Gastroesophageal sphincter (tissue), 4 donors: ENCODE results near the gene PRR20G. TPM values are rescaled to one million over a fixed set of nuclear protein-coding genes. Genes with fewer than 3 reads are reported as not detected.

Source experiments
- ATAC-seq: fragments of 150-250 bp; one replicate; pipeline ENCODE4 v1.9.1; 2016; ENCODE audit warnings: mild to moderate bottlenecking, moderate library complexity
- H3K27ac ChIP-seq, 4 donors: fragments of 200-600 bp; sonication (generic) in 3 of 4; 1 replicate in 3 of 4; 2 replicates in 1 of 4; pipeline ENCODE4 v1.5.1; 2016 to 2019
- H3K27me3 ChIP-seq: fragments of 200-600 bp; sonication (generic); one replicate; pipeline ENCODE4 v1.5.1; 2019
- H3K36me3 ChIP-seq, 2 donors: fragments of 200-600 bp; sonication (generic); one replicate each; pipeline ENCODE4 v1.5.1; 2019; ENCODE audit warnings: control low read depth in 1 of 2
- H3K4me1 ChIP-seq, 3 donors: fragments of 200-600 bp; sonication (generic); 1 replicate in 2 of 3; 2 replicates in 1 of 3; pipeline ENCODE4 v1.5.1; 2016 to 2019; ENCODE audit warnings: control low read depth in 2 of 3
- H3K4me3 ChIP-seq, 2 donors: fragments of 200-600 bp; sonication (generic); one replicate each; pipeline ENCODE4 v1.5.1; 2019; ENCODE audit warnings: mild to moderate bottlenecking in 1 of 2, moderate library complexity in 1 of 2
- H3K9me3 ChIP-seq, 3 donors: fragments of 200-600 bp; sonication (generic); one replicate each; pipeline ENCODE4 v1.5.1; 2017 to 2019; ENCODE audit warnings: control low read depth in 2 of 3
- CTCF ChIP-seq, 4 experiments: fragments of 200-600 bp in 2 of 4; fragments of 450-650 bp in 2 of 4; sonication (generic) in 1 of 4; IDR thresholded peaks; one replicate each; pipeline ENCODE4 v1.5.1; 2017 to 2019; ENCODE audit warnings: antibody characterized with exemption in 4 of 4, mild to moderate bottlenecking in 2 of 4, moderate library complexity in 2 of 4
- EP300 ChIP-seq: sonication (generic); formaldehyde crosslinking; IDR thresholded peaks from one replicate; pipeline ENCODE4 v1.6.1; 2017; ENCODE audit warnings: antibody characterized with exemption, mild to moderate bottlenecking
- POLR2A ChIP-seq, 2 donors: fragments of 450-650 bp; IDR thresholded peaks; one replicate each; pipeline ENCODE4 v1.6.1; 2017; ENCODE audit warnings: antibody characterized with exemption in 2 of 2, mild to moderate bottlenecking in 2 of 2, moderate library complexity in 1 of 2
- POLR2AphosphoS5 ChIP-seq: sonication (generic); formaldehyde crosslinking; IDR thresholded peaks from one replicate; pipeline ENCODE4 v1.6.1; 2017; ENCODE audit warnings: antibody characterized with exemption
- WGBS, 2 donors: methylation state at CpG; one replicate each; pipeline ENCODE4 v1.1.5; 2018; ENCODE audit warnings: low coverage in 1 of 2; 5-methylcytosine and 5-hydroxymethylcytosine counted together
- total RNA-seq, 4 donors: library from RNA; depleted of rRNA; stranded (reverse); fragments of >200 nt; gene quantifications; one replicate each; pipeline ENCODE4 v1.1.0, GENCODE V29; 2016

Gene PRR20G
- total RNA-seq, 4 donors from 2014 or later, result not detected

DNA sequence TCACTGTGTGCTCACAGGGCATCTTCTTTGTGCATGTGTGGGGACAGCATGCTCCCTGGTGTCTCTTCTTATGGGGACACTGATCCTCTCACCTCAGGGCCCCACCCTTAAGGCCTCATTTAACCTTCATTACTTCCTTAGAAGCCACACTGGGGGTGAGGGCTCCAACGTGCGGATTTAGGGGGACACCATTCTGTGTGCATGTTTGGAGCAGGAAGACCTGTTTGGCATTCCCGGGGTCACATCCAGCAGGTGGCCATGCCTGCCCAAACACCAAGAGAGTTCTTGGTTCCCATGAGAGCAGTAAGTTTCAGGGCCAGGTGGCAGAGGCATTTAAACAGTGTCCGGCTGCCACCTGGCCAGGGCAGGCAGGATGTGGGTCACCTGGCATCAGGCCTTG is 24.8 kb downstream of the PRR20G start:
- H3K4me3 ChIP-seq, result no peak overlapping the region

GRCh38 chr3:127262533-127262932 is 25.3 kb downstream of the PRR20G start:
- H3K4me3 ChIP-seq, result no peak overlapping the region
- no peak for TF ChIP-seq CTCF (IDR thresholded peaks at IDR 0.05)
- TF ChIP-seq EP300, result no peak
- TF ChIP-seq POLR2A (IDR thresholded peaks at IDR 0.05), result no peak
- TF ChIP-seq POLR2AphosphoS5, result no peak
- 90% methylated on average over 2 of the region's 3 CpGs; no CpG with 5 or more reads in 1 of the 2 donors for WGBS, 2 donors
- no peaks in the 10 kb centered on the region for H3K36me3 ChIP-seq
- no peak for ATAC-seq
- H3K9me3 ChIP-seq, result peaks cover 0 to under 1% (median 0%) of the 10 kb centered on the region in 3 donors
- peaks cover 19% of the 10 kb centered on the region for H3K27me3 ChIP-seq
- H3K27ac ChIP-seq, result no peak overlapping the region
- no peaks in the 10 kb centered on the region for H3K4me1 ChIP-seq

More for the DNA sequence above, 24.8 kb downstream of the PRR20G start:
- H3K9me3 ChIP-seq, result peaks cover 0 to 5% (median 0%) of the 10 kb centered on the region in 3 donors
- H3K36me3 ChIP-seq, result no peaks in the 10 kb centered on the region
- no peaks in the 10 kb centered on the region for H3K4me1 ChIP-seq
- TF ChIP-seq CTCF (IDR thresholded peaks at IDR 0.05) (no peak), POLR2A (IDR thresholded peaks at IDR 0.05) (no peak), EP300 (no peak), POLR2AphosphoS5 (no peak)
- no CpG with 5 or more reads among the region's 4 CpGs for WGBS, 2 donors
- H3K27ac ChIP-seq, result no peak overlapping the region
- no peak for ATAC-seq
- H3K27me3 ChIP-seq, result peaks cover 22% of the 10 kb centered on the region

GRCh38 chr3:127261925-127262324 is 25.9 kb downstream of the PRR20G start:
- 78 to 83% methylated on average over 3 to 4 of the region's 7 CpGs for WGBS, 2 donors
- H3K4me3 ChIP-seq, result no peak overlapping the region
- no peaks in the 10 kb centered on the region for H3K4me1 ChIP-seq
- no peak for ATAC-seq
- H3K27me3 ChIP-seq, result peaks cover 14% of the 10 kb centered on the region
- no peaks in the 10 kb centered on the region for H3K36me3 ChIP-seq
- H3K9me3 ChIP-seq, result no peaks in the 10 kb centered on the region
- TF ChIP-seq POLR2AphosphoS5 (no peak), CTCF (IDR thresholded peaks at IDR 0.05) (no peak), EP300 (no peak), POLR2A (IDR thresholded peaks at IDR 0.05) (no peak)
- no peak overlapping the region for H3K27ac ChIP-seq

DNA sequence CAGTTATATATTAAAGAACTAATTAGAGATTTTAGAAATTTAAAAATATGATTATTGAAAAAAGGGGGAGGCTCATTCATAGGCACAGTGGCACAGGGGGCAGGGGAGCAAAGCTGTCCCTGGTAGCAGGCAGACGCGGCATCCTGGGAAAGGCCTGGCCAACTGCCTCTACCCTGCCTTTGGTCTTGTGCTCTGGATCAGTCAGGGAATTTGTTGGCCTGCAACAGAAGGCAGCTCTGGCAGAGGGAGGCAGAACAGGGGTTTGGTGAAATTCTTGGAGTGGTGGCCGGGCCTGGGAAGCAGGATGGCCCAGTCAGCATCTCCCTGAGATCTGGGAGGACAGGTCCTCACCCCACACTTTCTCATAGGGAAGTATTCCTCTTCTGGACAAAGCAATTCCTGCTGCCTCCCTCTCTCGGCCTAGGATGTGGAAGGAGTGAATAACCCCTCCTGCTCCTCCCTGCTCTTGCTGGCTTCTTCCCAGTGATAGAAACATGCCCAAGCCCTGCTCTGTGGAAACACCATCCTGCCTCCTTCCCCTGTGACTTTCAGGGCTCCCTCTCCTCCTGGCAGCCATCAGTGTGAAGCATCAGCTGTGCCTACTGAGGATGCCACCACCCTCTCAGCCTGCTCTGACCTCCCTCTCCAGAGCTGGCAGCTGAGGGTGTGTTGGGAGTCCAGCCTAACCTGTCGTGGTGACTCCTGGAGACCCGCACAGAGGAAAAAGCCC is 26.9 kb downstream of the PRR20G start:
- no peak for ATAC-seq
- Histone ChIP-seq H3K9me3 (no peaks in the 10 kb centered on the region), H3K27me3 (peaks cover 12% of the 10 kb centered on the region), H3K36me3 (no peaks in the 10 kb centered on the region), H3K27ac (no peak overlapping the region), H3K4me3 (no peak overlapping the region), H3K4me1 (no peaks in the 10 kb centered on the region)
- WGBS, 2 donors, result 59 to 88% methylated on average over 2 to 4 of the region's 6 CpGs
- no peak for TF ChIP-seq CTCF (IDR thresholded peaks at IDR 0.05)
- no peak for TF ChIP-seq POLR2AphosphoS5
- TF ChIP-seq EP300, result no peak
- no peak for TF ChIP-seq POLR2A (IDR thresholded peaks at IDR 0.05)

GRCh38 chr3:127260416-127260815 is 27.4 kb downstream of the PRR20G start:
- no peaks in the 10 kb centered on the region for H3K4me1 ChIP-seq
- H3K4me3 ChIP-seq, result no peak overlapping the region
- no peaks in the 10 kb centered on the region for H3K36me3 ChIP-seq
- H3K27me3 ChIP-seq, result peaks cover 17% of the 10 kb centered on the region
- no peak for TF ChIP-seq CTCF (IDR thresholded peaks at IDR 0.05)
- no peak for TF ChIP-seq POLR2A (IDR thresholded peaks at IDR 0.05)
- no peak for TF ChIP-seq EP300
- TF ChIP-seq POLR2AphosphoS5, result no peak
- H3K27ac ChIP-seq, result no peak overlapping the region
- ATAC-seq, result no peak
- 69 to 85% methylated on average over 6 to 7 of the region's 7 CpGs for WGBS, 2 donors
- no peaks in the 10 kb centered on the region for H3K9me3 ChIP-seq
